Vagina (tissue), 2 donors: ENCODE measurements around the gene AMMECR1. TPM values are rescaled to one million over a fixed set of nuclear protein-coding genes. Genes with fewer than 3 reads are reported as not detected.
"Not testable (repeated sequence)": the region's sequence is repeated elsewhere in the genome, so short reads cannot be mapped to it uniquely, and the experiment has no call there.

Source experiments
- DNase-seq, 2 donors: peaks; one replicate each; pipeline ENCODE4 v3.0.0-alpha.2; 2017; ENCODE audit errors: extremely low spot score in 2 of 2
- H3K27ac ChIP-seq: fragments of 200-600 bp; sonication (generic); one replicate; pipeline ENCODE4 v1.5.1; 2019
- H3K27me3 ChIP-seq: fragments of 200-600 bp; sonication (generic); one replicate; pipeline ENCODE4 v1.5.1; 2019
- H3K36me3 ChIP-seq, 2 donors: fragments of 200-600 bp; sonication (generic); one replicate each; pipeline ENCODE4 v1.5.1; 2017 to 2019
- H3K4me1 ChIP-seq: fragments of 200-600 bp; sonication (generic); one replicate; pipeline ENCODE4 v1.5.1; 2019
- H3K4me3 ChIP-seq, 2 donors: fragments of 200-600 bp; sonication (generic); 1 replicate in 1 of 2; 2 replicates in 1 of 2; pipeline ENCODE4 v1.5.1; 2016 to 2019
- H3K9me3 ChIP-seq: fragments of 200-600 bp; sonication (generic); one replicate; pipeline ENCODE4 v1.5.1; 2019
- CTCF ChIP-seq, 3 experiments: fragments of 450-650 bp in 2 of 3; fragments of 200-600 bp in 1 of 3; sonication (generic) in 1 of 3; IDR thresholded peaks; one replicate each; pipeline ENCODE4 v1.5.1; 2017 to 2019; ENCODE audit warnings: antibody characterized with exemption in 3 of 3, mild to moderate bottlenecking in 2 of 3, moderate library complexity in 2 of 3
- POLR2A ChIP-seq, 2 donors: fragments of 450-650 bp; IDR thresholded peaks; one replicate each; pipeline ENCODE4 v1.6.1; 2017; ENCODE audit warnings: antibody characterized with exemption in 2 of 2, mild to moderate bottlenecking in 2 of 2, moderate library complexity in 2 of 2
- POLR2AphosphoS5 ChIP-seq, 2 donors: sonication (generic); formaldehyde crosslinking; IDR thresholded peaks; one replicate each; pipeline ENCODE4 v1.9.0; 2017; ENCODE audit warnings: antibody characterized with exemption in 2 of 2, mild to moderate bottlenecking in 2 of 2, low read depth in 1 of 2; ENCODE audit not compliant: insufficient read depth in 1 of 2
- intact Hi-C: fragments of 100-400 bp; cut with DNase I; formaldehyde crosslinking; loops from one replicate; pipeline ENCODE4 v1.15.1; 2023
- total RNA-seq: library from RNA; depleted of rRNA; stranded (reverse); fragments of >200 nt; gene quantifications from one replicate; pipeline ENCODE4 v1.2.3, GENCODE V29; 2016

AMMECR1 gene
- total RNA-seq, 1 donor from 2014 or later: 8.1 TPM

GRCh38 chrX:110341189-110342035 lies 23.5 kb upstream of the AMMECR1 start:
- intact Hi-C loops: no loop called here
- Histone ChIP-seq H3K4me1 (no peaks in the 10 kb centered on the region), H3K27ac (no peak overlapping the region), H3K27me3 (no peaks in the 10 kb centered on the region), H3K9me3 (no peaks in the 10 kb centered on the region), H3K4me3 (no peak overlapping the region), H3K36me3 (no peaks in the 10 kb centered on the region)
- no peak for DNase-seq
- TF ChIP-seq POLR2AphosphoS5 (IDR thresholded peaks at IDR 0.05; ENCODE audit: insufficient read depth in 1 of 2, low read depth in 1 of 2) (no peak), POLR2A (IDR thresholded peaks at IDR 0.05) (no peak), CTCF (IDR thresholded peaks at IDR 0.05) (no peak)

GRCh38 chrX:110338935-110339334 lies 21.1 kb upstream of the AMMECR1 start:
- no peaks in the 10 kb centered on the region for H3K9me3 ChIP-seq
- no peaks in the 10 kb centered on the region for H3K4me1 ChIP-seq
- no peak overlapping the region for H3K4me3 ChIP-seq
- intact Hi-C loops: no loop called here
- no peak for TF ChIP-seq POLR2A (IDR thresholded peaks at IDR 0.05)
- no peak for TF ChIP-seq CTCF (IDR thresholded peaks at IDR 0.05)
- H3K27me3 ChIP-seq: no peaks in the 10 kb centered on the region
- no peaks in the 10 kb centered on the region for H3K36me3 ChIP-seq
- no peak overlapping the region for H3K27ac ChIP-seq
- DNase-seq: no peak

DNA sequence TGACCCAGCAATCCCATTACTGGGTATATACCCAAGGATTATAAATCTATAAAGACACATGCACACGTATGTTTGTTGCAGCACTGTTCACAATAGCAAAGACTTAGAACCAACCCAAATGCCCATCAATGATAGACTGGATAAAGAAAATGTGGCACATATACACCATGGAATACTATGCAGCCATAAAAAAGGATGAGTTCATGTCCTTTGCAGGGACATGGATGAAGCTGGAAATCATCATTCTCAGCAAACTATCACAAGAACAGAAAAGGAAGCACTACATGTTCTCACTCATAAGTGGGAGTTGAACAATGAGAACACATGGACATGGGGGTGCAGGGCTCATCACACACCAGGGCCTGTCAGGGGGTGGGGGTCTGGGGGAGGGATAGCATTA lies 15.6 kb upstream of the AMMECR1 start:
- intact Hi-C loops, DNase-seq, H3K27me3 ChIP-seq, H3K9me3 ChIP-seq, H3K36me3 ChIP-seq, H3K27ac ChIP-seq, H3K4me1 ChIP-seq, H3K4me3 ChIP-seq: not testable (repeated sequence)

GRCh38 chrX:110331444-110332030 lies 13.7 kb upstream of the AMMECR1 start:
- Histone ChIP-seq H3K27ac (no peak overlapping the region), H3K4me3 (no peak overlapping the region), H3K4me1 (no peaks in the 10 kb centered on the region), H3K27me3 (no peaks in the 10 kb centered on the region), H3K36me3 (no peaks in the 10 kb centered on the region), H3K9me3 (no peaks in the 10 kb centered on the region)
- TF ChIP-seq CTCF (IDR thresholded peaks at IDR 0.05) (no peak), POLR2A (IDR thresholded peaks at IDR 0.05) (no peak), POLR2AphosphoS5 (IDR thresholded peaks at IDR 0.05; ENCODE audit: insufficient read depth in 1 of 2, low read depth in 1 of 2) (no peak)
- DNase-seq: no peak
- intact Hi-C loops: no loop called here

DNA sequence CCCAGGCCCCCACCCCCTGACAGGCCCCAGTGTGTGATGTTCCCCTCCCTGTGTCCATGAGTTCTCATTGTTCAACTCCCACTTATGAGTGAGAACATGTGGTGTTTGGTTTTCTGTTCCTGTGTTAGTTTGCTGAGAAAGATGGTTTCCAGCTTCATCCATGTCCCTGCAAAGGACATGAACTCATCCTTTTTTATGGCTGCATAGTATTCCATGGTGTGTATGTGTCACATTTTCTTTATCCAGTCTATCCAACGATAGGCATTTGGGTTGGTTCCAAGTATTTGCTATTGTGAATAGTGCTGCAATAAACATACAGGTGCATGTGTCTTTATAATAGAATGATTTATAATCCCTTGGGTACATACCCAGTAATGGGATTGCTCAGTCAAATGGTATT lies 10.7 kb upstream of the AMMECR1 start:
- H3K4me3 ChIP-seq, H3K27ac ChIP-seq, H3K36me3 ChIP-seq, H3K4me1 ChIP-seq, H3K9me3 ChIP-seq, H3K27me3 ChIP-seq, intact Hi-C loops, DNase-seq: not testable (repeated sequence)

DNA sequence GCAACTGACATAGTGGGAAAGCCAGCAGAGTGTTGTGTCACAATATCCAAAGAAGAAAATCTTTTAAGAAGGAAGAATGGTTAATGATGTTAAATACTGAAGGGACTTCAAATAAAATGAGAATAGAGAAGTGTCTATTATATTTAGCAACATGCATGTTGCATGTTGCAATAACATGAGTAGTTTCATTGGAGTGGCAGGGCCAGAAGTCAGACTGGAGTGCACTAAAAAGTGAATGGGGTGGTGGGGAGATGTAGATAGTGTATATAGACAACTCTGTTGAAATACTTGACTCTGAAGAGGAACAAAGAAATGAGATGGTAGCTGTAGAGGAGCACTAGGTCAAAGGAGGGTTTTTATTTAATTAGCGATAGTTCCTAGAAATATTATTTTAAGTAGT lies 9.5 kb upstream of the AMMECR1 start:
- Histone ChIP-seq H3K36me3 (no peaks in the 10 kb centered on the region), H3K4me3 (no peak overlapping the region), H3K27me3 (no peaks in the 10 kb centered on the region), H3K4me1 (no peaks in the 10 kb centered on the region), H3K9me3 (no peaks in the 10 kb centered on the region), H3K27ac (no peak overlapping the region)
- intact Hi-C loops: no loop called here
- TF ChIP-seq POLR2A (IDR thresholded peaks at IDR 0.05): no peak
- no peak for TF ChIP-seq POLR2AphosphoS5 (IDR thresholded peaks at IDR 0.05; ENCODE audit: insufficient read depth in 1 of 2, low read depth in 1 of 2)
- no peak for TF ChIP-seq CTCF (IDR thresholded peaks at IDR 0.05)
- no peak for DNase-seq
